ENCODE data around the gene HES4. TPM values are rescaled to one million over a fixed set of nuclear protein-coding genes. Genes with fewer than 3 reads are reported as not detected.

HES4 gene
- total and polyA plus RNA-seq, 10 of the 15 experiments (the other 5 are each of a cell fraction or from before 2014, with no cell fraction given), result 0.44 to 1.7 (median 0.85) TPM; not detected in 5

- ChIA-PET CTCF (interaction anchor here (0.7 to 5.6 kb wide), 7 partner anchors 10 to 64 kb away, joined by 3 to 56 read pairs (median 4); partner anchors contain the start of genes ISG15 and PERM1), SMC1A (ENCODE audit: uncharacterized antibody, unreplicated experiment) (interaction anchor here (1.0 to 2.0 kb wide), 4 partner anchors 12 to 15 kb away, joined by 3 to 11 read pairs (median 4); partner anchors contain the start of gene ISG15), RAD21 (ENCODE audit: unreplicated experiment) (interaction anchor here (1.0 to 2.3 kb wide), 4 partner anchors 8 to 64 kb away, joined by 3 to 13 read pairs (median 5); no protein-coding TSS in a partner anchor), POLR2A (interaction anchor here (2.6 to 5.4 kb wide), 2 partner anchors 8 to 13 kb away, joined by 10 to 22 read pairs; partner anchors contain the start of gene ISG15)
- peak; percentile 57 for FAIRE-seq
- ATAC-seq, result peak; percentile 24
- peaks cover 0 to 20% of the 10 kb centered on the region in 2 experiments; a peak in 2 of 4 replicates for H3K27me3 ChIP-seq (replicated peaks in 1 of 2; ENCODE audit: control insufficient read depth in 2 of 2, insufficient read depth in 2 of 2, low read length in 1 of 2)
- no peaks in the 10 kb centered on the region for H3K36me3 ChIP-seq (ENCODE audit: control insufficient read depth in 2 of 2, insufficient read depth in 2 of 2, low read length in 1 of 2)
- peaks cover 26% of the 10 kb centered on the region for H3K4me1 ChIP-seq (ENCODE audit: control insufficient read depth, insufficient read depth, low read length)
- peak overlapping the region; percentile 44 for H3K9ac ChIP-seq (ENCODE audit: control insufficient read depth, insufficient read depth, low read length)
- H3K4me3 ChIP-seq, result peak overlapping the region; percentile 66
- H4K20me1 ChIP-seq (ENCODE audit: control insufficient read depth, insufficient read depth), result no peaks in the 10 kb centered on the region
- DNase-seq (ENCODE audit: low read depth, low spot score), result peak; percentile 37
- no peak overlapping the region for H3K27ac ChIP-seq (ENCODE audit: control insufficient read depth, insufficient read depth)
- H3K79me2 ChIP-seq (ENCODE audit: control insufficient read depth, insufficient read depth, low read length), result no peaks in the 10 kb centered on the region
- H2AFZ ChIP-seq (ENCODE audit: control insufficient read depth, low read depth, low read length), result peak overlapping the region; percentile 75
- in situ Hi-C loops (cut with MboI), result no loop called here
- no TSS peak for BruUV-seq (replicated peaks)
- WGBS (ENCODE audit: insufficient coverage, insufficient replicate concordance, low lambda C conversion rate, missing lambda C conversion rate), result 5% methylated on average over 59 of the region's 75 CpGs
- no peaks in the 10 kb centered on the region for H3K9me3 ChIP-seq (replicated peaks; ENCODE audit: control insufficient read depth, insufficient read depth, low read length)
- peak overlapping the region; percentile 96 for H3K4me2 ChIP-seq (ENCODE audit: control insufficient read depth, insufficient read depth)
- intact Hi-C loops (cut with micrococcal nuclease; ENCODE audit: unreplicated experiment), result no loop called here
- TF ChIP-seq ETV6 (conservative IDR thresholded peaks at IDR 0.05 in 1 of 2, IDR thresholded peaks at IDR 0.05 in 1 of 2; ENCODE audit: borderline replicate concordance in 1 of 2, low read depth in 1 of 2) (no peak), EED (IDR thresholded peaks at IDR 0.05; ENCODE audit: low read depth) (no peak), IKZF2 (IDR thresholded peaks at IDR 0.05) (peak; percentile 28 to 43; a peak in 2 of 4 replicates), BACH1 (IDR thresholded peaks at IDR 0.05; ENCODE audit: borderline replicate concordance) (peak; percentile 74), NR2C1 (IDR thresholded peaks at IDR 0.05) (0 out of 2 replicates have a peak, but pooled peaks have one; percentile 13), BMI1 (IDR thresholded peaks at IDR 0.05; ENCODE audit: borderline replicate concordance) (0 out of 2 replicates have a peak, but pooled peaks have one; percentile 29), MXI1 (IDR thresholded peaks at IDR 0.05; ENCODE audit: low read depth, low read length) (peak; percentile 48; the same call in 1 of the 2 replicates), PRDM15 (CRISPR knock-in tag; IDR thresholded peaks at IDR 0.05) (peak; percentile 70; the same call in 1 of the 2 replicates), ZNF592 (IDR thresholded peaks at IDR 0.05) (peak; percentile 83; the same call in 1 of the 2 replicates), SP1 (IDR thresholded peaks at IDR 0.05; ENCODE audit: low read depth, low read length) (peak; percentile 67), MTA2 (IDR thresholded peaks at IDR 0.05; ENCODE audit: low read depth) (peak; percentile 45; the same call in 1 of the 2 replicates), MLLT1 (IDR thresholded peaks at IDR 0.05) (0 out of 2 replicates have a peak, but pooled peaks have one; percentile 8)
These were observed 610 bp upstream of the HES4 start for GRCh38 chr1:1000357-1001056.

Data from GM12878 (cell line).